Measurements from ENCODE around the gene TUBD1. TPM values are rescaled to one million over a fixed set of nuclear protein-coding genes. Genes with fewer than 3 reads are reported as not detected.
"Not testable (repeated sequence)": the region's sequence is repeated elsewhere in the genome, so short reads cannot be mapped to it uniquely, and the experiment has no call there.

Gene TUBD1
- total RNA-seq, 1 experiment from 2014 or later = 16.1 TPM

GRCh38 chr17:59856859-59857794 is 35.6 kb downstream of the TUBD1 start:
- H3K27ac ChIP-seq (ENCODE audit: low read depth, low read length, poor library complexity, severe bottlenecking) = no peak overlapping the region
- no peak for DNase-seq (ENCODE audit: low spot score)
- H3K9me3 ChIP-seq (ENCODE audit: low read depth, low read length, poor library complexity, severe bottlenecking) = no peaks in the 10 kb centered on the region
- no peaks in the 10 kb centered on the region for H3K27me3 ChIP-seq (replicated peaks; ENCODE audit: insufficient read depth, low read depth, low read length, poor library complexity)
- no peaks in the 10 kb centered on the region for H3K36me3 ChIP-seq (ENCODE audit: insufficient read depth, low read length, poor library complexity, severe bottlenecking)
- ChIA-PET POLR2A (ENCODE audit: low non-redundant PET) (no interaction called here), CTCF (no interaction called here)
- H3K4me3 ChIP-seq (ENCODE audit: low read depth, low read length, poor library complexity, severe bottlenecking) = no peak overlapping the region
- no TSS peak for BruUV-seq (replicated peaks)
- TF ChIP-seq CTCF (conservative IDR thresholded peaks at IDR 0.05; ENCODE audit: low read depth, low read length) (no peak), EZH2 (IDR thresholded peaks at IDR 0.05; ENCODE audit: borderline replicate concordance, low read depth, low read length, poor library complexity, severe bottlenecking) (no peak)
- peaks cover 5% of the 10 kb centered on the region for H3K4me1 ChIP-seq (ENCODE audit: insufficient read depth, low read length, poor library complexity, severe bottlenecking)
- intact Hi-C loops (cut with micrococcal nuclease; ENCODE audit: unreplicated experiment) = no loop called here

- DNase-seq (ENCODE audit: low spot score); H3K9me3 ChIP-seq (ENCODE audit: low read depth, low read length, poor library complexity, severe bottlenecking); H3K4me3 ChIP-seq (ENCODE audit: low read depth, low read length, poor library complexity, severe bottlenecking); H3K4me1 ChIP-seq (ENCODE audit: insufficient read depth, low read length, poor library complexity, severe bottlenecking); H3K36me3 ChIP-seq (ENCODE audit: insufficient read depth, low read length, poor library complexity, severe bottlenecking); H3K27me3 ChIP-seq (replicated peaks; ENCODE audit: insufficient read depth, low read depth, low read length, poor library complexity); BruUV-seq (replicated peaks); intact Hi-C loops (cut with micrococcal nuclease; ENCODE audit: unreplicated experiment); H3K27ac ChIP-seq (ENCODE audit: low read depth, low read length, poor library complexity, severe bottlenecking): not testable (repeated sequence)
- ChIA-PET CTCF (interaction anchor here (0.6 to 1.2 kb wide), 4 partner anchors 92 to 147 kb away, joined by 3 to 10 read pairs (median 4); partner anchors contain the start of genes PTRH2 and VMP1), POLR2A (ENCODE audit: low non-redundant PET) (interaction anchor here (0.7 kb wide), 1 partner anchor 235 kb away, joined by 3 read pairs; no protein-coding TSS in a partner anchor)
These were observed 38.6 kb downstream of the TUBD1 start for GRCh38 chr17:59853919-59854729.

GRCh38 chr17:59853168-59853918 is 39.4 kb downstream of the TUBD1 start:
- ChIA-PET CTCF (interaction anchor here (0.6 to 1.2 kb wide), 2 partner anchors 91 to 100 kb away, joined by 3 read pairs; no protein-coding TSS in a partner anchor), POLR2A (ENCODE audit: low non-redundant PET) (no interaction called here)
- BruUV-seq (replicated peaks) = no TSS peak
- Histone ChIP-seq H3K36me3 (ENCODE audit: insufficient read depth, low read length, poor library complexity, severe bottlenecking) (no peaks in the 10 kb centered on the region), H3K4me3 (ENCODE audit: low read depth, low read length, poor library complexity, severe bottlenecking) (no peak overlapping the region), H3K9me3 (ENCODE audit: low read depth, low read length, poor library complexity, severe bottlenecking) (no peaks in the 10 kb centered on the region), H3K27ac (ENCODE audit: low read depth, low read length, poor library complexity, severe bottlenecking) (no peak overlapping the region), H3K4me1 (ENCODE audit: insufficient read depth, low read length, poor library complexity, severe bottlenecking) (peaks cover 1% of the 10 kb centered on the region), H3K27me3 (replicated peaks; ENCODE audit: insufficient read depth, low read depth, low read length, poor library complexity) (no peaks in the 10 kb centered on the region)
- TF ChIP-seq EZH2 (IDR thresholded peaks at IDR 0.05; ENCODE audit: borderline replicate concordance, low read depth, low read length, poor library complexity, severe bottlenecking) = no peak
- peak; percentile 41; the same call in 1 of the 2 replicates for TF ChIP-seq CTCF (conservative IDR thresholded peaks at IDR 0.05; ENCODE audit: low read depth, low read length)
- intact Hi-C loops (cut with micrococcal nuclease; ENCODE audit: unreplicated experiment) = no loop called here
- DNase-seq (ENCODE audit: low spot score) = no peak

- DNase-seq (ENCODE audit: low spot score); H3K27ac ChIP-seq (ENCODE audit: low read depth, low read length, poor library complexity, severe bottlenecking); H3K4me3 ChIP-seq (ENCODE audit: low read depth, low read length, poor library complexity, severe bottlenecking); POLR2A ChIA-PET (ENCODE audit: low non-redundant PET); H3K9me3 ChIP-seq (ENCODE audit: low read depth, low read length, poor library complexity, severe bottlenecking); H3K36me3 ChIP-seq (ENCODE audit: insufficient read depth, low read length, poor library complexity, severe bottlenecking); BruUV-seq (replicated peaks); H3K4me1 ChIP-seq (ENCODE audit: insufficient read depth, low read length, poor library complexity, severe bottlenecking); H3K27me3 ChIP-seq (replicated peaks; ENCODE audit: insufficient read depth, low read depth, low read length, poor library complexity); intact Hi-C loops (cut with micrococcal nuclease; ENCODE audit: unreplicated experiment): not testable (repeated sequence)
- CTCF ChIA-PET = interaction anchor here (1.2 kb wide), 1 partner anchor 99 kb away, joined by 3 read pairs; no protein-coding TSS in a partner anchor
These were observed 39.9 kb downstream of the TUBD1 start for GRCh38 chr17:59852847-59853167.

All from A673 (cell line).